Bronchial epithelial cell (primary cell): ENCODE data around the gene PCNX2. TPM values are rescaled to one million over a fixed set of nuclear protein-coding genes. Genes with fewer than 3 reads are reported as not detected.
A peak's percentile ranks its signal among the peaks of the same experiment; 100 is the strongest.

Experiments
- DNase-seq: peaks from one replicate; pipeline ENCODE4 v3.0.0-alpha.2; 2010; ENCODE audit warnings: low read depth
- FAIRE-seq: peaks from 2 replicates; lab custom pipeline; 2011; peaks lifted over from hg19 to GRCh38; lab: Jason Lieb, UNC
- H3K27me3 ChIP-seq: 2 replicates; pipeline ENCODE4 v1.5.1; 2011; ENCODE audit warnings: low read length; ENCODE audit not compliant: control insufficient read depth, insufficient read depth
- H3K36me3 ChIP-seq: 2 replicates; pipeline ENCODE4 v1.5.1; 2011; ENCODE audit warnings: low read length; ENCODE audit not compliant: control insufficient read depth, insufficient read depth
- H3K4me3 ChIP-seq: 2 replicates; pipeline ENCODE4 v1.5.1; 2011; ENCODE audit warnings: mild to moderate bottlenecking, low read depth, low read length, control low read depth
- total RNA-seq: library from RNA; depleted of rRNA; stranded (reverse); fragments of >200 nt; gene quantifications from 2 replicates; pipeline ENCODE4 v1.2.1, GENCODE V29; 2014
- TF ChIP-seq, protein P1 (sequence below): IDR thresholded peaks from 2 replicates; pipeline ENCODE4 v1.5.1; 2011; ENCODE audit warnings: mild to moderate bottlenecking, moderate library complexity, low read length, control low read depth, inconsistent platforms; ENCODE audit not compliant: insufficient read depth, severe bottlenecking

Gene PCNX2
- total RNA-seq, 1 donor from 2014 or later = 30.3 TPM

DNA sequence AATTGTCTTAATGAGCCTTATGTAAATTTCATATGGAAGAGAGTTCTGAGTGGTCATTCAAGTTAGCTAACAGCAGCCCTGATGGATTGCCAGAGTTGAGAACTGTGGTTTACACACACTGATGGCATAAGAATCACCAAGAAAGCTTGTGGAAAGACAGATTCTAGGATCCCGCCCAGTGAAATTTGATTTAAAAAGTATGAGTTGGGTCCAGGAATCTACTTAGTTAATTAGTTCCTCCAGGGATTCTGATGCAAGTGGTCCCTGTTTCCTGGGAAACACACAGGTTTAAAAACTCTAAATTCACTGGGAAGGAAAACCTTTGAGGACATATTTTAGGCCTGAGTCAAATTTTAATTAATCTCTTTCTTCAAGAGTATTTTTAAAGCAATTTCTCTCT is 200.8 kb downstream of the PCNX2 start:
- DNase-seq (no peak), FAIRE-seq (no peak)
- TF ChIP-seq, protein P1, sequence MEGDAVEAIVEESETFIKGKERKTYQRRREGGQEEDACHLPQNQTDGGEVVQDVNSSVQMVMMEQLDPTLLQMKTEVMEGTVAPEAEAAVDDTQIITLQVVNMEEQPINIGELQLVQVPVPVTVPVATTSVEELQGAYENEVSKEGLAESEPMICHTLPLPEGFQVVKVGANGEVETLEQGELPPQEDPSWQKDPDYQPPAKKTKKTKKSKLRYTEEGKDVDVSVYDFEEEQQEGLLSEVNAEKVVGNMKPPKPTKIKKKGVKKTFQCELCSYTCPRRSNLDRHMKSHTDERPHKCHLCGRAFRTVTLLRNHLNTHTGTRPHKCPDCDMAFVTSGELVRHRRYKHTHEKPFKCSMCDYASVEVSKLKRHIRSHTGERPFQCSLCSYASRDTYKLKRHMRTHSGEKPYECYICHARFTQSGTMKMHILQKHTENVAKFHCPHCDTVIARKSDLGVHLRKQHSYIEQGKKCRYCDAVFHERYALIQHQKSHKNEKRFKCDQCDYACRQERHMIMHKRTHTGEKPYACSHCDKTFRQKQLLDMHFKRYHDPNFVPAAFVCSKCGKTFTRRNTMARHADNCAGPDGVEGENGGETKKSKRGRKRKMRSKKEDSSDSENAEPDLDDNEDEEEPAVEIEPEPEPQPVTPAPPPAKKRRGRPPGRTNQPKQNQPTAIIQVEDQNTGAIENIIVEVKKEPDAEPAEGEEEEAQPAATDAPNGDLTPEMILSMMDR = no peak
- H3K36me3 ChIP-seq = peaks cover 1% of the 10 kb centered on the region
- no peak overlapping the region for H3K4me3 ChIP-seq
- H3K27me3 ChIP-seq = no peaks in the 10 kb centered on the region

DNA sequence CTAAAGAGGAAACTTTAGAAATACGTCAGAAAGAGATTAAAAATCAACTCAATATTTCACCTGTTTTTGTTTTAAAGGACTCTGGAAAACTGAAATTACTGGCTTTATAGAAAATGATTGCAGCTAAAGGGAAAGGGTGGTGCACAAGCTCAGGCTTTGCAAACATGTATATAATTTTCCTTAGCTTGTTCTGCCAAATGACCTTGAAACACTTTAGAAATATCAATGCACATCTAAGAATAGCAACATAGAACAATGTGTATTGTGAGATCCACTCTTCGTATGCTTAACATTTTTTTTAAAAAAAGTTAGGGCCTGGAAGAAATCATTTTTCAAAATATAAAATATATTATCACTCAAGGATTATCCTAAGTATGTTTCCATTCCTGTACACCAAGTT is 201.3 kb downstream of the PCNX2 start:
- DNase-seq (no peak), FAIRE-seq (no peak)
- H3K36me3 ChIP-seq = peaks cover 1% of the 10 kb centered on the region
- no peaks in the 10 kb centered on the region for H3K27me3 ChIP-seq
- H3K4me3 ChIP-seq = no peak overlapping the region
- TF ChIP-seq, protein P1 = no peak

DNA sequence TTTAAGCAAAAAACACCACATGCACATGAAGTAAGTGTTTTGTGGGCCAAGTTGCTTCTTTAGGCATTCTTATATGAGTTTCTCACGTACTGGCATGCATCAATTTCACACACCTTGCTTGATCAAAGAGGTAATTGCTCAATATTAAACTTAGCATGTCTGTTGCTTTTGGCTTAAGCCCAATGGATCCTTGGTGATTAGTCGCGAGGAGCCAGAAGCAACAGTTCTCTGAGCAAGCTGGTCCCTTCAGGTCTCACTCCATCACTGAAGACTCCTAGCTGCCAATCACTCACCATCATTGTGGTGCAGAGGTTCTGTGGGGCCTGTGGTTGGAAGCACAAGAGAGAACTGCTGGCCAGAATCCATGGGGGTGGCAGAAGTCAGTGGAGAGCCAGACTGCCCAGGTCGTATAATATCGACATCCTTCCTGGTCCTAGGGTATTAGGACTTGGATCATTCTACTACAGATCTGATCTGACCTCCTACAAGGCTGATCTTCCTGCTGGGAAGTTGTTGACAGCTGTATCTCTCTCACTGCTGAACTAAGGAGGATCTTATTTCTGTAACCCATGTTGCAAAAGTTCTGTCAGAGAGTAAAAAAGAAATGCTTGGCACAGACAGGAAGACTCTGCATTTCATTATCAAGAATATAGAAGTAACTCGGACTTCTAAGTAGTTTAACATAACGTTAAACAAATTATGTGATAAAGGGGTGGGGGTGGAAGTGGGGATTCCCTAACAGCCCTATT is 204.6 kb downstream of the PCNX2 start:
- DNase-seq = peak; percentile 85
- Histone ChIP-seq H3K36me3 (peaks cover 1% of the 10 kb centered on the region), H3K4me3 (no peak overlapping the region), H3K27me3 (no peaks in the 10 kb centered on the region)
- FAIRE-seq = peak; percentile 55
- TF ChIP-seq, protein P1 = no peak

DNA sequence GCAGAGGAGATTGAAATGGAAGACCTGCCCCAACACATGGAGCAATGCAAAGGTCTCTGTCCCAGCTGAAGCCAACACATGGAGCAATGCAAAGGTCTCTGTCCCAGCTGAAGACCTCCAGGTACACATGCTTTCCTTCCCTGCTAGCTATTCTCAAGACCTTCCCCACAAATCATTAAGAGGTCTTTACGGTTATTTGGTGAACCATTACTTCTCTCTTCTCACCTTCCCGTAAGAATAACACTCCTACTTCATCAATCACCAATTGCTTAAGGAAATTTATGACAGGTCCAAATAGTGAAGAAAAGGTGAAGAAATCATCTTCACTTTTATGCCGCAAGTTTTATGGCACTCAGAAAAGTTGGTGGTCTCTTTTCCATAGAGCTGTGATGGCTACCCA is 206.3 kb downstream of the PCNX2 start:
- no peaks in the 10 kb centered on the region for H3K27me3 ChIP-seq
- DNase-seq = no peak
- no peak overlapping the region for H3K4me3 ChIP-seq
- FAIRE-seq = peak; percentile 32
- TF ChIP-seq, protein P1 = no peak
- peaks cover 1% of the 10 kb centered on the region for H3K36me3 ChIP-seq

DNA sequence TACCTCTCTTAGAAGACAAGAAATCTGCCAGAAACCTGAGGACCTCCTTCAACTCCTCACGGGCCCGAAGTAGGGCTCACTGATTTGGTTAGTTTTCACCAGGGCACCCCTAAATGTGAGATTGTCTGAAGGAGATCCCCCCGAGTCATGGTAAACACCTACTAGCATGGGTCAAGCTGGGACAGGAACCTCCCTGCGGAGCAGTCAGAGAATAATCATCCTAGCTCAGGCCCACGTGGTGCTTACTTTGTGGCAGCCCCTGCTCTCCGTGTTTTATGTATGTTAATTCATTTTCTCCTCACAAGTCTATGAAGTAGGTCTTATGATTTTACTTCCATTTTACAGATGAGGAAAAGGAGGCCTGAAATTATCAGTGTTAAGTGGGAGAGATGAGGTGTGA is 206.9 kb downstream of the PCNX2 start:
- Histone ChIP-seq H3K36me3 (peaks cover 1% of the 10 kb centered on the region), H3K4me3 (no peak overlapping the region), H3K27me3 (no peaks in the 10 kb centered on the region)
- TF ChIP-seq, protein P1 = no peak
- FAIRE-seq (no peak), DNase-seq (no peak)
